Measurements from ENCODE around the gene MOSMO.

DNA sequence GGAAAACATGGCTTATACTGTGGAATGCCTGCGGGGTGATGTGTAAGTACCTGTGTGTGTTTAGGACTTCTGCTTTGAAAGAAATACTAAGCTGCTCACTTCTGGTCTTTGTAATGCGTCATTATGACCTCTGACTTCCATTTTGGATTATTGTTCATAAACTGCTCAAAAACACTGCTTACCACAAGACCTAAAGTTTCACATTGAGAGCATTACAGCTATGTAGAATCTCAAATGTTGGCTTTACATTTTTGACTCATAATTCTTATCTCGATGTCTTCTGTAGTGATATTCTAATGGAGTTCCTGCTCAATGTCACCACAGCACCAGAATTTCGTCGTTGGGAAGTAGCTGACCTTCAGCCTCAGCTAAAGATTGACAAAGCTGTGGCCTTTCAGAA, 45.4 kb upstream of the MOSMO start:
- TF ChIP-seq CTCF (IDR thresholded peaks at IDR 0.05; ENCODE audit: borderline replicate concordance, extremely low read depth, low read length, poor library complexity, severe bottlenecking) (no peak), EZH2 (IDR thresholded peaks at IDR 0.05; ENCODE audit: borderline replicate concordance, low read depth, low read length, severe bottlenecking) (no peak)

Measured in DND-41 (cell line).